ENCODE results near the gene HNRNPL. TPM values are rescaled to one million over a fixed set of nuclear protein-coding genes. Genes with fewer than 3 reads are reported as not detected.
A peak's percentile ranks its signal among the peaks of the same experiment; 100 is the strongest.
"Not testable (repeated sequence)": the region's sequence is repeated elsewhere in the genome, so short reads cannot be mapped to it uniquely, and the experiment has no call there.

Gene HNRNPL
- total RNA-seq, 1 experiment from 2014 or later = 238 TPM

DNA sequence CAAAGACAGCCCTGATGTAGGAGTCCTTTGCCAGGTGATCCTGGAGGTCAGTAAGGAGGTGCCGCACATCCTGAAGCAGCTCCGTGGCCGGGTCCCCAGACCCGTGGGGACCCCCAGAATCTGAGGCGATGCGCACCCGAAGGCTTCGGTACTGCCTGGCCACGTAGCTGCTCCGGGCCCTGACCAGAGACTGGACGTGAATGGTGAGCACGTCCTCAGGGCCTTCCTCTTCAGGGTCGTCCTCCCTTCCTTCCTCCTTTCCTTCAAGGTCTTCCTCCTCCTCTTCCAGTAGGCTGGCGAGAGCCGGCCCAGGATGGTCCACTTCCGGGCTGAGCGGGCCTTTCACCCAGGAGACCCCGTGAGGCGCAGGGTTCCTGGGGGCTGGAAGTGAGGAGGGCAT is 20.8 kb upstream of the HNRNPL start:
- DNase-seq (ENCODE audit: extremely low read depth, low read depth) = no peak

DNA sequence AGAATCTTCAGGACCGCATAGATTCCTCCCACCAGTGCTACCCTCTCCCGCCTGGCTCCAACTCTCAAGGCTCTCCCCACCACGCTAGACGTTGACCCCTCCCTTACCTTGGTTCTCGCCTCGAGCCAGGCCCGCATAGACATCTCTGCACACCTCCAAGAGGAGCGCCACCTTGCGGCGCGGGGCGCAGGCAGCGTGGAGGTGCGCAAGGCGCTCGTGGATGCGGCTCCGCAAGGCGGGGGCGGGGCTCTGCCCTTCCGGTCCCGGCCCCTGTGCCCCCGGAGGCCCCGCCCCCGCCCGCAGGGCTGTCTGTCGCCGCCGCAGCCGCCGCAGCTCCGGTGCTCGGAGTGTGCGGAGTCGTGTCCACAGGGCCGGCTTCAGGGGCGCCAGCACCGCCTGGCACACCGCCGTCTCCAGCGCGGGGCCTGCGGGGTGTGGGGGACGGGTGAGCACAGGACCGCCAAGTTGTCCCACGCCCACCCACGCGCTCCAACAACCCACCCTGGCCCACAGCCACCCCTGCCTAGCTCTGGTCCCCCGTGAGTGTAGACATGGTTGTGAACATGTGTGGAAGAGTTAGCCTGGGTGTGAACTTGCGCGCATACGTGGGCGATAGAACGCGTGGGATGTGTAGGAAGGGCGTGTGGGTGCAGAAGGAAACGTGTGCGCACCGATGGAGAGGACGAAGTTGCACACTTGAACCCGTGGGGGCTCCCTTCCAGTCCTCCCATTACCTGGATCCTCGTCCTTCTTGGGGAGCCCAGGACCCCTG is 20.2 kb upstream of the HNRNPL start:
- no peak for DNase-seq (ENCODE audit: extremely low read depth, low read depth)

DNA sequence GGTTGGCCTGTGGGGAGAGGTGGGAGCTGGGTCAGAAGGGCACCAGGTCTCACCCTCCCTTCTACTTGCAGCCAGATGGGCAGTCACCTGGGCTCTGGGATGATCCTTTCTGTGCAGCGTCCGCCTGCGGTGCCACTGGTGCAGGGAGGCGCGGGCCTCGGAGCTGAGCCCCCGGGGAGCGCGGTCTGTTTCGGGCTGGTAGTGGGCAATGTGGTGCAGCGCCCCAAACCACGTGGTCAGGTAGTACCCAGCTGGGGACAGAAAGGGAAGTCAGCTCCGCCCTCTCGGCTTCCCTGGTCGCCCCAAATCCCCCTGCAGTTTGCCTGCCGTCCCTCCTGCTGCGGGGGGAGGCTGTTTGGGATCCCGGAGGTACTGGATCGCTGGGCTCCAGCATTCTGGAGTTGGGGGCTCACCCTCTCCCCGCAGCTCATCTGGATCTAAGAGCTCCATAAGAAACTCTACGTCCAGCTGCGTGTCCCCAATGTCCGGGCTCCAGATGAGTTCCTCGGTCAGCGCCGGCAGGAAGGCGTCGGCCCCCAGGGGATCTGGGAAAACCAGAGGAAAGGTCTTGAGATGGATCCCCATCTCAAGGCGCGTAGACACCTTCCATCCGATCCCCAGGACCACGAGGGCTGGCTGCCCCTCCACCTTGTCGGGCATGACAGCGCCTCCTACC is 19.5 kb upstream of the HNRNPL start:
- DNase-seq (ENCODE audit: extremely low read depth, low read depth) = no peak

DNA sequence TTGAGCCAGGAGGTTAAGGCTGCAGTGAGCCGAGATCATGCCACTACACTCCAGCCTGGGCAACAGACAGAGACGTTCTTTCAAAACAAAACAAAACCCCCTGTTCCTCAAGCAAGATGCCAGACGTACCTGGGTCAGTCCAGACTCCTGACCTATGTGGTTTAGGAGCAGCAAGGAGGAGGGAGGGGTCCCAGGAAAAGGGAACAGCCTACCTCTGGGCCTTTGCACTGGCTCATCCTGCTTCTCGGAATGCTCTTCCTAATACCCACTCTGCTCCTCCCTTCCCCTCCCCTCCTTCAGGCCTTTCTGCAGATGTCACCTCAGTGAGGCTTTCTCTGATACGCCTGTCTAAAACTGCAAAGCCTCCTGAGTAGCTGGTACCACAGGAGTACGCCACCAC is 18.8 kb upstream of the HNRNPL start:
- no peak for DNase-seq (ENCODE audit: extremely low read depth, low read depth)

DNA sequence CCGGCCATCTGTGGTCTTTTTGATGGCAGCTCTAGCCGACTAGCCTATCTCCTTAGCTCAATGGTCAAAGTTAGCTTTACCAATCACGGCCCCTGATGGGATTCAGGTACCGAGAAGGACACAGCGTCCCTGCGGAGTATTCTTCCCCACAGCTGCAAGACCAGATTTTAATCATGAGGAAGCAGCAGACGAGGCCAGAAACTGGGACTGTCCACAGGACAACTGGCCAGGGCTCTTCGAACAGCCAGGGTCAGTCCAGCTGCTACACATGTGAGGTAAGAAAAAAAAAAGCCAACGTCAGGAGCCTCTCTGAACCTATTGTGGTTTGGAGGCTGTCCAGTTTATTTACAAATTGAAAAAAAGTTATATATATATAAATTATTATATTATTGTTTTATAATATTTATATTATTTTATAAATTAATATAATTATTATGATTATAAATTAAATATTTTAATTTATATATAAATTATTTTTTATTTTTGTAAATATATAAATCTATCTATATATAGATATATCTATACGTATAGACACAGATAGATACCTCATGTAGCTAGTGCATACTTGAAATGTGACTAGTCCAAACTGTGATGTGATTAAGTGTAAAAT is 17.5 kb upstream of the HNRNPL start:
- DNase-seq (ENCODE audit: extremely low read depth, low read depth) = no peak

DNA sequence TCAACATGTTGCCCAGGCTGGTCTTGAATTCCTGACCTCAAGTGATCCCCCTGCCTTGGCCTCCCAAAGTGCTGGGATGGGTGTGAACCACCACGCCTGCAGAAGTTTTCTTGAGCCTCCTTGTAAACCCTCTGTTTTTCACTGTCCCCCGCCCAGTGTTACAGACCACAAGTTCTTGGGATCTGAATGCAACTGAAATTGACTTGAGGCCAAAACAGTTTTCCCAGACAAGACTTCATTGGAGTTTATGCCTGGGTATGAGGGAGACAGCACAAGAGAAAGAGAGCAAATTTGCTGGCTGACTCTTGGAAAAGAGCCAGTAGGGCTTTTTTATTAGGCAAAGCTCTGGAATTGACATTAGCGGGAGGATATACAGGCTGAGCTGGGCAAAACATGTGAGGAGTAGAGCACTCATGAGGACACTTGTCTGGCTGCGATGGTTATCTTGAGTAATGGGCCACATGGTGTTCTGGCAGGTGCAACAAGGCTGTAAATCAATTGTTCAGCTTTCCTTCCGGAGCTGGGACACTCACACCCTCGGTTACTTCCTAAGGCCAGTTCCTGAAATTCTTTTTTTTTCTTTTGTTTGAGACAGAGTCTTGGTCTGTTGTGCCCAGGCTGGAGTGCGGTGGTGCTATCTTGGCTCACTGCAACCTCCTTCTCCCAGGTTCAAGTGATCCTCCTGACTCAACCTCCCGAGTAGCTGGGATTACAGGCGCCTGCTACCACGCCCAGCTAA is 12.7 kb upstream of the HNRNPL start:
- DNase-seq (ENCODE audit: extremely low read depth, low read depth) = peak; percentile 70

DNA sequence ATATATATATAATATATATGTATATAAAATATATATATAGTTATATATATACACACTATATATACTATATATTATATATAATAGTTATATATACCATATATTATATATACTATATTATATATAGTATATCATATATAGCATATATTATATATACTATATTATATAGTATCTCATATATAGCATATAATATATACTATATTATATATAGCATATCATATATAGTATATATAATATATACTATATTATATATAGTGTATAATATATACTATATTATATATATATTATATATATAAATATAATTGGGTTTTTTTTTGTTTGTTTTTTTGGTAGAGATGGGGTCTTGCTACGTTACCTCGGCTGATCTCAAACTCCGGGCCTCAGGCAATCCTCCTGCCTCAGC is 11.6 kb upstream of the HNRNPL start:
- no peak for DNase-seq (ENCODE audit: extremely low read depth, low read depth)

DNA sequence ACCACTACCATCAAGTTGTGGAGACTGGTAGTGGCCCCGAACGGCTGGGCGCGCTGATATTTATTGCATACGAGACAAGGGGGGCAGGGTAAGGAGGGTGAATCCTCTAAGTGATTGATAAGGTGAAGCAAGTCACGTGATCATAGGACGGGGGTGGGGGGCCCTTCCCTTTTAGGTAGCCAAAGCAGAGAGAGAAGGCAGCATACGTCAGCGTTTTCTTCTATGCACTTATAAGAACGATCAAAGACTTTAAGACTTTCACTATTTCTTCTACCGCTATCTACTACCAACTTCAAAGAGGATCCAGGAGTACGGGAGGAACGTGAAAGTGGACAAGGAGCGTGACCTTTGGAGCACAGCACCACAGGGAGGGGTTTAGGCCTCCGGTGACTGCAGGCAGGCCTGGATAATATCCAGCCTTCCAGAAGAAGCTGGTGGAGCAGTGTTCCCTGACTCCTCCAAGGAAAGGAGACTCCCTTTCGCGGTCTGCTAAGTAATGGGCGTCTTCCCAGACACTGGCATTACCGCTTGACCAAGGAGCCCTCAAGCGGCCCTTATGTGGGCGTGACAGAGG is 9.9 kb upstream of the HNRNPL start:
- DNase-seq (ENCODE audit: extremely low read depth, low read depth) = not testable (repeated sequence)

DNA sequence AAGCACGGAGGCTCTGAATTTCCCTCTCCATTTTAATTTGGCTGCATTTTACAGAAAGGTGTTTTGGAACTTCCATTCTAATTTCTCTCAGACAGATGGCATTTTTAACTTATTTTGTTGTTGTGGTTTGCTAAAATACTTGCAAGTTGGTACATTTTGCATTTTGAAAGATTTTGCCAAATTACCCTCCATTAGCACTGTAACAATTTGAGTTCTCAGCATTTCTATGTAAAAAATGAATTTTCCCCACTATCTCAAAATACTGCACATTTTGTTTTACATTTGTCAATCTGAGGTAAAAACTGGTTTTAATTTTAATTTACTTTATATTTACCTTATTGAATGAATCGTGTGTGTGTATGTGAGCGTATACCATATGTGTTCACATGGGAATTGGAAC is 7.0 kb upstream of the HNRNPL start:
- no peak for DNase-seq (ENCODE audit: extremely low read depth, low read depth)

DNA sequence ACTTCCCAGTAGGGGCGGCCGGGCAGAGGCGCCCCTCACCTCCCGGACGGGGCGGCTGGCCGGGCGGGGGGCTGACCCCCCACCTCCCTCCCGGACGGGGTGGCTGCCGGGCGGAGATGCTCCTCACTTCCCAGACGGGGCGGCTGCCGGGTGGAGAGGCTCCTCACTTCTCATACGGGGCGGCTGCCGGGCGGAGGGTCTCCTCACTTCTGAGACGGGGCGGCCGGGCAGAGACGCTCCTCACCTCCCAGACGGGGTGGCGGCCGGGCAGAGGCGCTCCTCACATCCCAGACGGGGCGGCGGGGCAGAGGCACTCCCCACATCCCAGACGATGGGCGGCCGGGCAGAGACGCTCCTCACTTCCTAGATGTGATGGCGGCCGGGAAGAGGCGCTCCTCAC is 6.0 kb upstream of the HNRNPL start:
- not testable (repeated sequence) for DNase-seq (ENCODE audit: extremely low read depth, low read depth)

DNA sequence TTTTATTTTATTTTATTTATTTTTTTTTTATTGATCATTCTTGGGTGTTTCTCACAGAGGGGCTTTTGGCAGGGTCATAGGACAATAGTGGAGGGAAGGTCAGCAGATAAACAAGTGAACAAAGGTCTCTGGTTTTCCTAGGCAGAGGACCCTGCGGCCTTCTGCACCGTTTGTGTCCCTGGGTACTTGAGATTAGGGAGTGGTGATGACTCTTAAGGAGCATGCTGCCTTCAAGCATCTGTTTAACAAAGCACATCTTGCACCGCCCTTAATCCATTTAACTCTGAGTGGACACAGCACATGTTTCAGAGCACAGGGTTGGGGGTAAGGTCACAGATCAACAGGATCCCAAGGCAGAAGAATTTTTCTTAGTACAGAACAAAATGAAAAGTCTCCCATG is 5.2 kb upstream of the HNRNPL start:
- not testable (repeated sequence) for DNase-seq (ENCODE audit: extremely low read depth, low read depth)

DNA sequence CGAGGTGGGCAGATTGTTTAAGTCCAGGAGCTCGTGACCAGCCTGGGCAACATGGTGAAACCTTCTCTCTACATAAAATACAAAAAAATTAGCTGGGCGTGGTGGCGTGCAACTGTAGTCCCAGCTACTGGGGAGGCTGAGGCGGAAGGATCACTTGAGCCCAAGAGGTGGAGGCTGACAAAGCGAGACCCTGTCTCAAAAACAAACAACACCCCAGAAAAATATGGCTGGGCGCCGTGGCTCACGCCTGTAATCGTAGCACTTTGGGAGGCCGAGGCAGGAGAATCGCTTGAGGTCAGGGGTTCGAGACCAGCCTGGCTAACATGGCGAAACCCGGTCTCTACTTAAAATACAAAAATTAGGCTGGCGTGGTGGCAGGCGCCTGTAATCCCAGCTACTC is 3.4 kb upstream of the HNRNPL start:
- no peak for DNase-seq (ENCODE audit: extremely low read depth, low read depth)

DNA sequence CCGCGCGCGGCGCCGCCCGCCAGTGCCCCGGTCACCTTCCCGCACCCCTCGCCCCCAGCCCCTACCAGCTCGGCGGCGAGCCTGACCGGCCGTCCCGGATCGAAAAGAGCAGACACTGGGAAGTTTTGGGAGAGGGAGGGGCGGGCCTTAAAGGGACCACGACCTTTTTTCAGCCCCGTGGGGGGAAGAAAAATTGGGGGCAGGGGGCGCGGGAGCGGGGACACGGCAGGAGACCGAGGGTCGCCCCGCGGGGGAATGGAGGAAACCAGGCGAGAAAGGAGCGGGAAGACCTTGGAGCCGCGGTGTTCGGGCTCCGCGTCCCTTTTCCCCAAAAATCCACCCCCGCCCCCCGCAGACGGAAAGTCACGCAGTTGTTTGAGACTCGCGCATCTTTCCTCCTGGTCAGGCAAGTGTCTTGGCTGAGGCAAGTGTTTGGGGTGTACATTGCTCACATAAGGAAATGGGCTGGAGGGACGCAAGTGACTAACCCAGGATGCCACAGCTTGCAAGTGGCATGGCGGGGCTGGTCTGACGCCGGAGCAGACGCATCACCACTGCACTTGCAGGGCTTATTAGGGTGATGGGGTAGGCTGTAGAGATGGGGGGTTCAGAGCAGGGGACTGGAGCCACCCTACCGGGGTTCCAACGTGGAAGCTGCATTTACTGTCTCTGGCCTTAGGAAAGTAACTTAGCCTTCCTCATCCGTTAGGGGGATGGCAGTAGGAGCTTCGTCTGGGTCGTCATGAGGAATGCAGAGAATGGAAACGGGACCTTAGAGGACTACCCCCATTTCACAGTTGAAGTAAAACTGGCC is 2.7 kb upstream of the HNRNPL start:
- peak; percentile 39 for DNase-seq (ENCODE audit: extremely low read depth, low read depth)

DNA sequence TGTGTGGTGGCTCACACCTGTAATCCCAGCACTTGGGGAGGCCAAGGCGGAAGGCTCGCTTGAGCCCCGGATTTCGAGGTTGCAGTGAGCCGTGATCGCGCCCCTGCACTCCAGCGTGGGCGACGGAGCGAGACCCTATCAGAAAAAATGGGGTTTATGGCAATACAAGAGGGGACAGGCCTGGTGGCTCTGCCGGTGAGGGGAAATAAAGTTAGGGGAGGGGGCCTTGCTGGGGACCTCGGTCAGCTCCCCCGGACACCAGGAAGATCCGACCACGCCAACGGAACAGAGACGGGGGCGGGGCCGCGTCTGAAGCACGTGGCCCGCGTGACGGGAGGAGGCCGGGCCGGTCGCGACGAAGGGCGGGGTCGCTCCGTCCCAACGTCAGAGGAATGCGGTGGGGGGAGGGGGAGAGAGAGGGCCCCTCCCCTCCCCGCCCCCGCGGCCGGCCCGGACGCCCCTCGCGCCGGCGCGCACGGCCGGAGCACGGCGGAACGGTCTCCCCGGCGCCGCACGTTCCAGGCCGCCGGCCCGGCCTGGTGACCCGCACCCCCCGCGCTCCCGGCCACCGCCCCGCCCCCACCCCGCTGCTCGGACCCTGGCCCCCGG is 1.9 kb upstream of the HNRNPL start:
- peak; percentile 86 for DNase-seq (ENCODE audit: extremely low read depth, low read depth)

DNA sequence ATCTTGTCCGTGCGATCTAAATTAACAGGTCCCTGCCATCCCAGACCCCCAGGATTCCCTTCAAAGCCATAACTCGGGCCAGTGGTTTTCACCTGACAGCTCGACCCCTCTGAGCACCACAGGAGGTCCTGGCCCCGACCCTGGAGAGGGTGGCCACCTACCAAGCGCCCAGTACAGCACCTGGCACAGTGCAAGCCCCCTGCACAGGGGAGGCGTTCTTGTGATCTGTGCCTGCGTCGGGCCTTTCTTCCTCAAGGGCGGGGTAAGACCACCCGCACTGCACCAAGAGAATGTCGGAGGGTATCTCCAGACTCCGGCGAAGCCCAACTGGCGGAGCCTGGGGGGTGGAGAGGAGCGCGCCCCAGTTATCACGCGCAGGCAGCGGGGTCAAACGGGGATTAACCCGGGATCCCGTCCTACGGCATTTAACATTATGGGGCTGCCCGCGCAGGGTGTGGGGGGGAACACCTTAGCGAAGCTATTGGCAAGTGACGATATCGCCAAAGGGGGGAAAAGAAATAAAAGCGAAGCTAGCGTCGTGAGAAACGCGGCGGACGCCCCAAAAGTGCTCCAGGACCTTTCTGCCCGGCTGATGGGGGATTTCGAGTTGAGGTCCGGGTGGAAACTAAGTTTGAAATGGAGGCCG is 1.3 kb upstream of the HNRNPL start:
- DNase-seq (ENCODE audit: extremely low read depth, low read depth) = no peak

DNA sequence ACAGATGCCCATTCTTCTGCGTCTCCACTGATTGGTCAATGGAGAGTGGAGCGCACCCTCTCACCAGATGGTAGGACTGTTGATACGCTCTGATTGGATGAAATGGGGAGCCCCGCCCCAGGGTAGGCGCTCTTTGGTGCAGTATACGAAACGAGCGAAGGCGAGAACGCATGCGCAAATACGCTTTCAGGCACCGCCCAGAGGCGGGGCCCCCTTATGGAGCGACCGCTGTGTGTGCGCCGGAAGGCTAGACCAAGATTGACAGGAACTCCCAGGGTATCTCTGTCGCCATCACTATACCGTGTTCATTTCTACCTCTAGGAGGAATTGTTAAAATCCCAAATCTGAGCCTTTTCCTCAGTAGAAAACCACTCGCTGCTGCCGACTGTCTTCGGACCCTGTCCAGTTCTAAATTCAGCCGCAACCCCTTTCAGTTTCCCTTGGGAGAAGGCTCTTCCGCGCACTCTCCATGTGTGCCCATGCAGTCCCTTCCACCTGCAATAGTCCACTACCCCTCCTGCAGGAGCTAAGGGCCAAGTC is 720 bp upstream of the HNRNPL start:
- DNase-seq (ENCODE audit: extremely low read depth, low read depth) = no peak

DNA sequence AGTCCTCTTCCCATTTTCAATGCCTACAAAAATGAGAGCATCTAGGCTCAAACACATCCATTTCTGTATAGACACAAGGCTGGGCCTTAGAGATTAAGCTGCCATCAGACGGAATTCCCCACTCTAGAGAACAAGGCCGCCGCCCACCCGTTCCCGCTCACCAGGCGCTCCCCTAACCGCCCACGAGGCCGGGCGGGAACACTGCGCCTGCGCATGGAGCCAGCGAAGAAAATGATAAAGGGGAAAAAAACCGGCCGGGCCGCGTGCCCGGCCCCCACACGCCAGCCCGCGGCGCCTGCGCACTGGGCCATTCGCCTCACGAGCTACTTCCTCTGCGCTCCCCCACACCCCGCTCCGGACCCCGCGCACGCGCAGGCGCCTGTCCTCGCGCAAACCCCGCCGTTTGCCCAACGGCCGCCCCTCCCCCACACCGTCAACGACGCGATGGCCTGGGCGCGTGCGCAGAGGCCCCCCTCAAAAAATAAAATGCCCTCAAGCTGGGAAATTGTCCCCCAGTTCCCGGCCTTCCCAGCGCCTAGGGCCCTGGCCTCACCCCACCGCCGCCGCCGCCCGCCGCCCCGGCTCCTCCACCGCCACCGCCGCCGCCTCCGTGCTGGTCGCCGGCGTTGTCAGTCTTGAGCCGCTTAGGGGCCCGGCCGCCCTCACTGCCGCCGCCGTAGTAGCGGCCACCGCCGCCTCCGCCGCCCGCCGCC is 483 bp downstream of the HNRNPL start:
- peak; percentile 89 for DNase-seq (ENCODE audit: extremely low read depth, low read depth)

Data from NCI-H460 (cell line).